B cell (primary cell): ENCODE measurements around the gene CYB5R3. TPM values are rescaled to one million over a fixed set of nuclear protein-coding genes. Genes with fewer than 3 reads are reported as not detected.

Experiments
- ATAC-seq: fragments of 200-7000 bp; cut with Tn5 transposase; one replicate; pipeline ENCODE4 v1.10.0; 2021; ENCODE audit warnings: low read depth, mild to moderate bottlenecking, moderate number of reproducible peaks, moderate library complexity
- CTCF ChIA-PET: fragments of 350-600 bp; sonication (Branson Sonifier 250); formaldehyde crosslinking; loops from one replicate; lab custom pipeline; 2021; ENCODE audit warnings: antibody characterized with exemption, inconsistent platforms; lab: Charles Lee
- POLR2A ChIA-PET: fragments of 350-600 bp; sonication (Branson Sonifier 250); formaldehyde crosslinking; loops from one replicate; lab custom pipeline; 2021; ENCODE audit warnings: antibody characterized with exemption; lab: Charles Lee
- DNase-seq: peaks from one replicate; pipeline ENCODE4 v3.0.0; 2013
- H2AFZ ChIP-seq: 2 replicates; pipeline ENCODE4 v1.6.1; 2012; ENCODE audit warnings: mild to moderate bottlenecking, low read depth, low read length; ENCODE audit not compliant: insufficient read depth, poor library complexity, severe bottlenecking
- H3K27ac ChIP-seq, 2 donors: 1 replicate in 1 of 2; 2 replicates in 1 of 2; pipeline ENCODE4 v1.5.1; 2012 to 2013; ENCODE audit warnings: low read length in 2 of 2, mild to moderate bottlenecking in 2 of 2, moderate library complexity in 1 of 2
- H3K27me3 ChIP-seq, 4 experiments: fragments of 200-600 bp in 1 of 4; sonication (generic) in 1 of 4; replicated peaks in 1 of 4; 1 replicate in 2 of 4; 2 replicates in 2 of 4; pipeline versions ENCODE4 v1.6.1 to v1.7.0; 2013 to 2016; ENCODE audit warnings: low read length in 3 of 4, mild to moderate bottlenecking in 2 of 4, mixed read lengths in 1 of 4, moderate library complexity in 1 of 4; ENCODE audit not compliant: insufficient read depth in 4 of 4, control insufficient read depth in 3 of 4; ENCODE audit errors: control extremely low read depth in 1 of 4
- H3K36me3 ChIP-seq, 2 experiments: replicated peaks in 1 of 2; 1 replicate in 1 of 2; 2 replicates in 1 of 2; pipeline versions ENCODE4 v1.6.1 to v1.7.1; 2013; ENCODE audit warnings: low read length in 1 of 2; ENCODE audit not compliant: insufficient read depth in 2 of 2, control insufficient read depth in 1 of 2; ENCODE audit errors: control extremely low read depth in 1 of 2, extremely low read depth in 1 of 2
- H3K4me1 ChIP-seq, 2 donors: fragments of 200-600 bp in 1 of 2; sonication (generic) in 1 of 2; 1 replicate in 1 of 2; 2 replicates in 1 of 2; pipeline versions ENCODE4 v1.5.1 to v1.6.1; 2013 to 2017; ENCODE audit warnings: low read length in 2 of 2; ENCODE audit not compliant: control insufficient read depth in 2 of 2, insufficient read depth in 2 of 2
- H3K4me2 ChIP-seq: replicated peaks from 2 replicates; pipeline ENCODE3; 2012; ENCODE audit warnings: mild to moderate bottlenecking, low read depth, low read length; ENCODE audit not compliant: poor library complexity, severe bottlenecking
- H3K4me3 ChIP-seq, 5 experiments: fragments of 200-600 bp in 1 of 5; sonication (generic) in 1 of 5; 1 replicate in 3 of 5; 2 replicates in 2 of 5; pipeline versions ENCODE4 v1.5.1 to v1.7.0; 2011 to 2016; ENCODE audit warnings: low read length in 4 of 5, mild to moderate bottlenecking in 4 of 5, low read depth in 2 of 5, control low read depth in 1 of 5, moderate library complexity in 1 of 5; ENCODE audit not compliant: insufficient read depth in 1 of 5; ENCODE audit errors: control extremely low read depth in 1 of 5, extremely low read depth in 1 of 5
- H3K79me2 ChIP-seq: fragments of 200-600 bp; sonication (generic); one replicate; pipeline ENCODE4 v1.6.0; 2016; ENCODE audit warnings: low read length; ENCODE audit not compliant: control insufficient read depth, insufficient read depth
- H3K9ac ChIP-seq: fragments of 200-600 bp; sonication (generic); 2 replicates; pipeline ENCODE4 v1.6.1; 2017; ENCODE audit warnings: mild to moderate bottlenecking, low read length, moderate library complexity
- H3K9me3 ChIP-seq, 3 donors: one replicate each; pipeline versions ENCODE4 v1.6.1 to v1.7.1; 2013; ENCODE audit warnings: low read length in 2 of 3; ENCODE audit not compliant: control insufficient read depth in 2 of 3, insufficient read depth in 1 of 3; ENCODE audit errors: control extremely low read depth in 1 of 3
- H4K20me1 ChIP-seq: 2 replicates; pipeline ENCODE4 v1.6.0; 2012; ENCODE audit warnings: mild to moderate bottlenecking, low read length; ENCODE audit not compliant: insufficient read depth, control insufficient read depth, poor library complexity, severe bottlenecking
- H3K27ac Mint-ChIP-seq: one replicate; pipeline ENCODE4 v1.8.0; 2021; ENCODE audit warnings: mixed read lengths
- H3K27me3 Mint-ChIP-seq: one replicate; pipeline ENCODE4 v1.8.0; 2021; ENCODE audit warnings: mixed read lengths
- H3K4me1 Mint-ChIP-seq: one replicate; pipeline ENCODE4 v1.8.0; 2021; ENCODE audit warnings: mixed read lengths
- H3K4me3 Mint-ChIP-seq: one replicate; pipeline ENCODE4 v1.8.0; 2021; ENCODE audit warnings: mixed read lengths
- H3K9me3 Mint-ChIP-seq: one replicate; pipeline ENCODE4 v1.8.0; 2022; ENCODE audit warnings: mixed read lengths; ENCODE audit not compliant: insufficient read depth
- CTCF ChIP-seq: fragments of 200-600 bp; IDR thresholded peaks from one replicate; pipeline ENCODE4 v1.8.0; 2022; ENCODE audit warnings: antibody characterized with exemption, mild to moderate bottlenecking
- EZH2 ChIP-seq: IDR thresholded peaks from 2 replicates; pipeline ENCODE4 v1.6.1; 2012; ENCODE audit warnings: borderline replicate concordance, low read depth, mild to moderate bottlenecking, moderate library complexity, low read length; ENCODE audit not compliant: insufficient read depth, poor library complexity, severe bottlenecking
- WGBS: methylation state at CpG from one replicate; pipeline ENCODE4 v1.1.5; 2013; ENCODE audit warnings: missing lambda C conversion rate; ENCODE audit not compliant: insufficient coverage; 5-methylcytosine and 5-hydroxymethylcytosine counted together
- intact Hi-C: fragments of 100-400 bp; cut with micrococcal nuclease; formaldehyde crosslinking; loops from one replicate; pipeline ENCODE4 v1.10.0; 2022
- polyA plus RNA-seq: library from polyadenylated mRNA; depleted of rRNA; stranded (reverse); fragments of >200 nt; gene quantifications from 2 replicates; pipeline ENCODE4 v1.2.3, GENCODE V29; 2012
- total RNA-seq, 2 donors: library from RNA; stranded (reverse); fragments of 120-200 nt in 1 of 2; gene quantifications; 1 replicate in 1 of 2; 2 replicates in 1 of 2; pipeline versions ENCODE4 v1.2.3 to v1.2.4, GENCODE V29; 2013 to 2022

Gene CYB5R3
- total and polyA plus RNA-seq, 2 donors (not counting 1 experiment from before 2014, with no cell fraction given): 60.8 to 79.2 TPM

GRCh38 chr22:42642806-42643633 is 6.2 kb downstream of the CYB5R3 start:
- Histone ChIP-seq H3K27me3 (no peaks in the 10 kb centered on the region), H3K79me2 (peaks cover 86% of the 10 kb centered on the region), H4K20me1 (peaks cover 61% of the 10 kb centered on the region), H3K9me3 (no peaks in the 10 kb centered on the region), H2AFZ (no peak overlapping the region), H3K36me3 (peaks cover 0 to 7% of the 10 kb centered on the region in 2 experiments), H3K4me3 (no peak overlapping the region), H3K9ac (no peak overlapping the region), H3K4me2 (peak overlapping the region; percentile 37), H3K4me1 (peaks cover 59 to 61% of the 10 kb centered on the region in 2 donors), H3K27ac (peak overlapping the region; percentile 20 to 49)
- intact Hi-C loops: no loop called here
- no peaks in the 10 kb centered on the region for H3K9me3 Mint-ChIP-seq
- TF ChIP-seq EZH2 (no peak), CTCF (no peak)
- DNase-seq: peak; percentile 53
- peak overlapping the region; percentile 73 for H3K27ac Mint-ChIP-seq
- H3K4me1 Mint-ChIP-seq: peaks cover 63% of the 10 kb centered on the region
- no peak overlapping the region for H3K4me3 Mint-ChIP-seq
- ChIA-PET POLR2A (interaction anchor here (0.8 to 1.9 kb wide), 2 partner anchors 26 to 28 kb away, joined by 3 to 7 read pairs; partner anchors contain the start of gene POLDIP3), CTCF (interaction anchor here (1.0 to 3.4 kb wide), 4 partner anchors 12 to 21 kb away, joined by 3 to 27 read pairs (median 9); no protein-coding TSS in a partner anchor)
- 60% methylated on average over 5 of the region's 12 CpGs for WGBS
- peak; percentile 52 for ATAC-seq
- H3K27me3 Mint-ChIP-seq: no peaks in the 10 kb centered on the region
